ENCODE data around the gene ANKRD42. TPM values are rescaled to one million over a fixed set of nuclear protein-coding genes. Genes with fewer than 3 reads are reported as not detected.
A peak's percentile ranks its signal among the peaks of the same experiment; 100 is the strongest.

The ANKRD42 gene
- total RNA-seq, 1 experiment from 2014 or later: 5.7 TPM

- CTCF ChIA-PET: interaction anchor here (0.6 kb wide), 1 partner anchor 328 kb away, joined by 3 read pairs; no protein-coding TSS in a partner anchor
Observed at GRCh38 chr11:83195649-83196048, 2.1 kb downstream of the ANKRD42 start.

GRCh38 chr11:83200035-83200434 is 6.5 kb downstream of the ANKRD42 start:
- Mint-ChIP-seq H3K4me3 (no peak overlapping the region), H3K27ac (no peak overlapping the region), H3K27me3 (ENCODE audit: low read depth) (peaks cover 2% of the 10 kb centered on the region; the same call in 1 of the 2 replicates), H3K4me1 (peaks cover 4% of the 10 kb centered on the region), H3K36me3 (no peaks in the 10 kb centered on the region), H3K9me3 (no peaks in the 10 kb centered on the region)
- DNase-seq (ENCODE audit: low spot score) (no peak), ATAC-seq (no peak)
- TF ChIP-seq CBFB (CRISPR knock-in tag; IDR thresholded peaks at IDR 0.05; ENCODE audit: low read depth) (no peak), CDX4 (CRISPR knock-in tag; IDR thresholded peaks at IDR 0.05; ENCODE audit: borderline replicate concordance) (no peak), ATF2 (CRISPR knock-in tag; IDR thresholded peaks at IDR 0.05; ENCODE audit: borderline replicate concordance, low read depth) (no peak), NR2C2 (CRISPR knock-in tag; IDR thresholded peaks at IDR 0.05) (no peak), ESRRA (CRISPR knock-in tag; IDR thresholded peaks at IDR 0.05; ENCODE audit: borderline replicate concordance) (no peak)
- CTCF ChIA-PET: no interaction called here
- POLR2A ChIA-PET: no interaction called here

More at GRCh38 chr11:83195649-83196048, 2.1 kb downstream of the ANKRD42 start:
- ATAC-seq (no peak), DNase-seq (ENCODE audit: low spot score) (no peak)
- POLR2A ChIA-PET: no interaction called here
- Mint-ChIP-seq H3K4me3 (peak overlapping the region; percentile 97; the same call in 1 of the 2 replicates), H3K27me3 (ENCODE audit: low read depth) (peaks cover 6% of the 10 kb centered on the region; the same call in 1 of the 2 replicates), H3K36me3 (peaks cover 13% of the 10 kb centered on the region), H3K4me1 (peaks cover 18% of the 10 kb centered on the region), H3K9me3 (no peaks in the 10 kb centered on the region), H3K27ac (no peak overlapping the region)
- TF ChIP-seq ESRRA (CRISPR knock-in tag; IDR thresholded peaks at IDR 0.05; ENCODE audit: borderline replicate concordance): no peak
- no peak for TF ChIP-seq EMX1 (CRISPR knock-in tag; IDR thresholded peaks at IDR 0.05)

GRCh38 chr11:83205608-83206185 is 12.2 kb downstream of the ANKRD42 start:
- H3K27me3 Mint-ChIP-seq (ENCODE audit: low read depth): no peaks in the 10 kb centered on the region
- CTCF ChIA-PET: no interaction called here
- no peaks in the 10 kb centered on the region for H3K36me3 Mint-ChIP-seq

More at GRCh38 chr11:83205608-83206185, 12.2 kb downstream of the ANKRD42 start:
- Mint-ChIP-seq H3K4me1 (no peaks in the 10 kb centered on the region), H3K4me3 (no peak overlapping the region), H3K27ac (no peak overlapping the region), H3K9me3 (no peaks in the 10 kb centered on the region)
- POLR2A ChIA-PET: no interaction called here
- TF ChIP-seq ATF3 (CRISPR knock-in tag; conservative IDR thresholded peaks at IDR 0.05) (no peak), ARID4B (CRISPR knock-in tag; IDR thresholded peaks at IDR 0.05; ENCODE audit: borderline replicate concordance) (no peak), FOXP1 (CRISPR knock-in tag; IDR thresholded peaks at IDR 0.05; ENCODE audit: borderline replicate concordance) (no peak), ZNF416 (CRISPR knock-in tag; IDR thresholded peaks at IDR 0.05) (no peak), SMAD3 (CRISPR knock-in tag; IDR thresholded peaks at IDR 0.05; ENCODE audit: borderline replicate concordance) (no peak), RELA (CRISPR knock-in tag; IDR thresholded peaks at IDR 0.05; ENCODE audit: borderline replicate concordance) (no peak), SOX15 (CRISPR knock-in tag; IDR thresholded peaks at IDR 0.05) (no peak), GRHL2 (CRISPR knock-in tag; IDR thresholded peaks at IDR 0.05; ENCODE audit: insufficient replicate concordance, severe bottlenecking) (no peak), HMGA2 (CRISPR knock-in tag; IDR thresholded peaks at IDR 0.05) (no peak), CTCF (IDR thresholded peaks at IDR 0.05) (no peak), GABPB1 (CRISPR knock-in tag; IDR thresholded peaks at IDR 0.05) (no peak)
- DNase-seq (ENCODE audit: low spot score) (no peak), ATAC-seq (no peak)

All from WTC11 (cell line).